HCT116 (cell line): ENCODE data around the gene DCST2. TPM values are rescaled to one million over a fixed set of nuclear protein-coding genes. Genes with fewer than 3 reads are reported as not detected.

Experiments used
- ATAC-seq: fragments of 200-7000 bp; cut with Tn5 transposase; 2 replicates; pipeline ENCODE4 v1.9.1; 2020; ENCODE audit warnings: mild to moderate bottlenecking, moderate library complexity
- BruUV-seq: library from RNA; stranded (reverse); fragments of 400-500 nt; replicated peaks from 2 replicates; lab custom pipeline; 2021; lab: Mats Ljungman, UMichigan
- CTCF ChIA-PET: fragments of 300-600 bp; sonication (Branson Sonifier 250); formaldehyde crosslinking; loops from one replicate; lab custom pipeline; 2021; ENCODE audit warnings: antibody characterized with exemption; lab: Charles Lee
- POLR2A ChIA-PET: fragments of 300-600, 350-600 bp; sonication (Branson Sonifier 250); formaldehyde crosslinking; loops from one replicate; lab custom pipeline; 2021; ENCODE audit warnings: antibody characterized with exemption; lab: Charles Lee
- RAD21 ChIA-PET, 2 experiments: fragments of 300-600 bp; sonication (Branson Sonifier 250); formaldehyde crosslinking; loops; one replicate each; lab custom pipeline; 2023; ENCODE audit warnings: low total read pairs in 2 of 2; ENCODE audit not compliant: uncharacterized antibody in 2 of 2, unreplicated experiment in 2 of 2, low non-redundant PET in 1 of 2; lab: Charles Lee
- DNase-seq: peaks from one replicate; pipeline ENCODE4 v3.0.0-alpha.2; 2010; ENCODE audit warnings: low read depth, low spot score
- H2AFZ ChIP-seq: fragments of 200-600 bp; shearing (Covaris generic), sonication (generic); 2 replicates; pipeline ENCODE4 v1.6.1; 2017; ENCODE audit warnings: low read depth, mixed run types, mixed read lengths, antibody characterized with exemption, low read length; ENCODE audit not compliant: poor library complexity, severe bottlenecking
- H3K27ac ChIP-seq: 2 replicates; pipeline ENCODE4 v1.5.1; 2012; ENCODE audit warnings: low read depth, low read length
- H3K27me3 ChIP-seq: fragments of 200-600 bp; sonication (generic); 2 replicates; pipeline ENCODE4 v1.6.1; 2016; ENCODE audit warnings: mixed run types, low read length, mixed read lengths; ENCODE audit not compliant: insufficient read depth
- H3K36me3 ChIP-seq, 2 experiments: fragments of 200-500 bp in 1 of 2; fragments of 200-600 bp in 1 of 2; sonication (Bioruptor generic) in 1 of 2; sonication (generic) in 1 of 2; 2 replicates each; pipeline versions ENCODE4 v1.5.1 to v1.6.1; 2014 to 2016; ENCODE audit warnings: low read length in 2 of 2, inconsistent platforms in 1 of 2, mixed read lengths in 1 of 2, mixed run types in 1 of 2; ENCODE audit not compliant: insufficient read depth in 2 of 2, control insufficient read depth in 1 of 2
- H3K4me1 ChIP-seq, 2 experiments: fragments of 200-600 bp in 1 of 2; sonication (generic) in 1 of 2; 2 replicates each; pipeline versions ENCODE4 v1.5.1 to v1.6.1; 2012 to 2017; ENCODE audit warnings: low read length in 2 of 2, inconsistent platforms in 1 of 2, mild to moderate bottlenecking in 1 of 2, mixed read lengths in 1 of 2, mixed run types in 1 of 2, moderate library complexity in 1 of 2; ENCODE audit not compliant: insufficient read depth in 2 of 2, control insufficient read depth in 1 of 2
- H3K4me2 ChIP-seq: fragments of 200-600 bp; sonication (generic); 2 replicates; pipeline ENCODE4 v1.6.1; 2017; ENCODE audit warnings: mixed run types, low read length, mixed read lengths
- H3K4me3 ChIP-seq, 2 experiments: fragments of 200-600 bp in 1 of 2; sonication (generic) in 1 of 2; replicated peaks in 1 of 2; 2 replicates each; pipeline ENCODE4 v1.5.1; 2011 to 2016; ENCODE audit warnings: low read length in 2 of 2, control low read depth in 1 of 2, low read depth in 1 of 2, mild to moderate bottlenecking in 1 of 2, mixed read lengths in 1 of 2, mixed run types in 1 of 2
- H3K79me2 ChIP-seq: fragments of 200-600 bp; sonication (generic); 2 replicates; pipeline ENCODE4 v1.6.1; 2017; ENCODE audit warnings: mild to moderate bottlenecking, mixed run types, low read length, moderate library complexity, mixed read lengths; ENCODE audit not compliant: insufficient read depth
- H3K9ac ChIP-seq: fragments of 200-600 bp; sonication (generic); 2 replicates; pipeline ENCODE4 v1.6.1; 2016; ENCODE audit warnings: low read length, mixed read lengths
- H3K9me2 ChIP-seq: fragments of 200-600 bp; sonication (generic), shearing (Covaris generic); 2 replicates; pipeline ENCODE4 v1.6.1; 2017; ENCODE audit warnings: mixed run types, mild to moderate bottlenecking, moderate library complexity; ENCODE audit not compliant: insufficient read depth
- H3K9me3 ChIP-seq, 2 experiments: fragments of 200-500 bp in 1 of 2; fragments of 200-600 bp in 1 of 2; sonication (Bioruptor generic) in 1 of 2; sonication (generic) in 1 of 2; 2 replicates each; pipeline ENCODE4 v1.6.1; 2014 to 2017; ENCODE audit warnings: low read length in 2 of 2, mixed read lengths in 2 of 2, inconsistent platforms in 1 of 2, low read depth in 1 of 2, mild to moderate bottlenecking in 1 of 2, mixed run types in 1 of 2, moderate library complexity in 1 of 2; ENCODE audit not compliant: control insufficient read depth in 1 of 2, insufficient read depth in 1 of 2
- H4K20me1 ChIP-seq: fragments of 200-600 bp; sonication (generic), shearing (Covaris generic); 2 replicates; pipeline ENCODE4 v1.6.1; 2017; ENCODE audit warnings: mixed run types, mild to moderate bottlenecking, moderate library complexity; ENCODE audit not compliant: insufficient read depth
- CBX3 ChIP-seq: IDR thresholded peaks from 2 replicates; pipeline ENCODE4 v1.6.1; 2012; ENCODE audit warnings: low read depth
- EGR1 ChIP-seq: IDR thresholded peaks from 2 replicates; pipeline ENCODE4 v1.6.1; 2012; ENCODE audit warnings: low read depth
- ELF1 ChIP-seq: IDR thresholded peaks from 2 replicates; pipeline ENCODE4 v1.6.1; 2012; ENCODE audit warnings: low read depth, borderline replicate concordance
- EZH2 ChIP-seq: fragments of 200-600 bp; sonication (generic); IDR thresholded peaks from 2 replicates; pipeline ENCODE4 v1.6.1; 2017; ENCODE audit warnings: antibody characterized with exemption, mixed run types
- EZH2phosphoT487 ChIP-seq: fragments of 200-600 bp; IDR thresholded peaks from 2 replicates; pipeline ENCODE4 v1.6.1; 2018; ENCODE audit warnings: antibody characterized with exemption, borderline replicate concordance
- MAX ChIP-seq: IDR thresholded peaks from 2 replicates; pipeline ENCODE4 v1.6.1; 2012
- POLR2A ChIP-seq: IDR thresholded peaks from 2 replicates; pipeline ENCODE4 v1.7.0; 2011; ENCODE audit warnings: borderline replicate concordance; ENCODE audit not compliant: insufficient read depth, insufficient read length; ENCODE audit errors: extremely low read depth
- RAD21 ChIP-seq: IDR thresholded peaks from 2 replicates; pipeline ENCODE4 v1.6.1; 2012; ENCODE audit warnings: low read depth, mild to moderate bottlenecking
- SIN3A ChIP-seq: IDR thresholded peaks from 2 replicates; pipeline ENCODE4 v1.6.1; 2012; ENCODE audit warnings: low read depth
- SP1 ChIP-seq: IDR thresholded peaks from 2 replicates; pipeline ENCODE4 v1.6.1; 2012; ENCODE audit warnings: low read depth
- SRF ChIP-seq: IDR thresholded peaks from 2 replicates; pipeline ENCODE4 v1.6.1; 2012; ENCODE audit warnings: low read depth
- TCF7L2 ChIP-seq: IDR thresholded peaks from 2 replicates; pipeline ENCODE4 v1.7.0; 2011; ENCODE audit warnings: borderline replicate concordance, inconsistent platforms; ENCODE audit not compliant: insufficient read depth, insufficient read length; ENCODE audit errors: extremely low read depth
- YY1 ChIP-seq: IDR thresholded peaks from 2 replicates; pipeline ENCODE4 v1.6.1; 2011; ENCODE audit warnings: low read length, low read depth, moderate library complexity, mild to moderate bottlenecking; ENCODE audit not compliant: insufficient replicate concordance; ENCODE audit errors: extremely low read depth
- ZNF274 ChIP-seq: fragments of 200-500 bp; sonication (Bioruptor generic); IDR thresholded peaks from 2 replicates; pipeline ENCODE4 v1.6.1; 2014; ENCODE audit warnings: mild to moderate bottlenecking, low read depth, low read length, inconsistent platforms
- intact Hi-C: fragments of 100-400 bp; cut with micrococcal nuclease; formaldehyde crosslinking; loops from 2 replicates; pipeline ENCODE4 v1.10.0; 2022
- total RNA-seq: library from RNA; stranded (reverse); gene quantifications from one replicate; pipeline ENCODE4 v1.2.1, GENCODE V29; 2021; ENCODE audit not compliant: unreplicated experiment

Gene DCST2
- total RNA-seq, 1 experiment from 2014 or later: 2.0 TPM

- ChIA-PET CTCF (no interaction called here), RAD21 (no interaction called here), POLR2A (no interaction called here)
- Histone ChIP-seq H3K27me3 (no peaks in the 10 kb centered on the region), H3K27ac (peak overlapping the region; percentile 20; the same call in 1 of the 2 replicates), H3K4me1 (peaks cover 34 to 65% of the 10 kb centered on the region in 2 experiments), H4K20me1 (no peaks in the 10 kb centered on the region), H2AFZ (no peak overlapping the region), H3K79me2 (no peaks in the 10 kb centered on the region), H3K9ac (0 out of 2 replicates have a peak overlapping the region, but pooled peaks have one; percentile 60), H3K4me3 (no peak overlapping the region), H3K4me2 (peak overlapping the region; percentile 82), H3K9me2 (no peaks in the 10 kb centered on the region), H3K9me3 (no peaks in the 10 kb centered on the region), H3K36me3 (peaks cover 6 to 25% of the 10 kb centered on the region in 2 experiments; a peak in 3 of 4 replicates)
- TF ChIP-seq ELF1: no peak
- TF ChIP-seq SIN3A: no peak
- TF ChIP-seq SRF: no peak
- TF ChIP-seq ZNF274: no peak
- intact Hi-C loops: no loop called here
- DNase-seq (no peak), ATAC-seq (no peak)
- BruUV-seq: no TSS peak
These were observed 14.8 kb downstream of the DCST2 start for GRCh38 chr1:155018617-155019348.

- ChIA-PET RAD21 (interaction anchor here in 1 of 2 experiments (1.2 kb wide), 1 partner anchor 47 kb away, joined by 3 read pairs; the partner anchor contains the start of gene SHC1), CTCF (interaction anchor here (0.6 to 3.0 kb wide), 18 partner anchors 8 to 538 kb away, joined by 3 to 24 read pairs (median 6); partner anchors contain the start of genes ADAM15, PBXIP1 and ZBTB7B)
These were observed 15.7 kb downstream of the DCST2 start for GRCh38 chr1:155017946-155018316.

More at GRCh38 chr1:155017946-155018316, 15.7 kb downstream of the DCST2 start:
- no peak for DNase-seq
- Histone ChIP-seq H4K20me1 (no peaks in the 10 kb centered on the region), H3K9me2 (no peaks in the 10 kb centered on the region), H3K79me2 (peaks cover 5% of the 10 kb centered on the region; the same call in 1 of the 2 replicates), H3K27ac (peak overlapping the region; percentile 89), H3K4me1 (peaks cover 34 to 62% of the 10 kb centered on the region in 2 experiments), H3K9ac (peak overlapping the region; percentile 60), H3K9me3 (no peaks in the 10 kb centered on the region), H3K36me3 (peaks cover 6 to 27% of the 10 kb centered on the region in 2 experiments; a peak in 3 of 4 replicates), H3K4me3 (peak overlapping the region; percentile 27 to 47), H2AFZ (no peak overlapping the region), H3K4me2 (peak overlapping the region; percentile 82), H3K27me3 (no peaks in the 10 kb centered on the region)
- POLR2A ChIA-PET: interaction anchor here (0.6 to 1.5 kb wide), 4 partner anchors 14 to 81 kb away, joined by 3 to 8 read pairs (median 5); partner anchors contain the start of gene PMVK
- intact Hi-C loops: loop anchor here (1.0 to 2.0 kb wide), 3 partner anchors 15 to 67 kb away; partner anchors contain the start of gene ZBTB7B
- TF ChIP-seq MAX: no peak
- TF ChIP-seq SP1: no peak
- no peak for TF ChIP-seq YY1
- TF ChIP-seq SIN3A: no peak
- TF ChIP-seq CBX3: no peak
- TF ChIP-seq POLR2A: no peak
- TF ChIP-seq EGR1: no peak
- no peak for TF ChIP-seq TCF7L2
- TF ChIP-seq RAD21: no peak
- TF ChIP-seq EZH2: no peak
- no peak for TF ChIP-seq SRF
- TF ChIP-seq ZNF274: no peak
- TF ChIP-seq EZH2phosphoT487: no peak
- peak; percentile 15 for ATAC-seq
- BruUV-seq: TSS peak; percentile 8
